CD4-positive, alpha-beta T cell treated with Interleukin-10 for 1 hour (primary cell): Measurements from ENCODE around the gene MROH2A.
"Not testable (repeated sequence)": the region's sequence is repeated elsewhere in the genome, so short reads cannot be mapped to it uniquely, and the experiment has no call there.

Source experiments
- DNase-seq: peaks from one replicate; pipeline ENCODE4 v3.0.0-alpha.2; 2020

Gene MROH2A

DNA sequence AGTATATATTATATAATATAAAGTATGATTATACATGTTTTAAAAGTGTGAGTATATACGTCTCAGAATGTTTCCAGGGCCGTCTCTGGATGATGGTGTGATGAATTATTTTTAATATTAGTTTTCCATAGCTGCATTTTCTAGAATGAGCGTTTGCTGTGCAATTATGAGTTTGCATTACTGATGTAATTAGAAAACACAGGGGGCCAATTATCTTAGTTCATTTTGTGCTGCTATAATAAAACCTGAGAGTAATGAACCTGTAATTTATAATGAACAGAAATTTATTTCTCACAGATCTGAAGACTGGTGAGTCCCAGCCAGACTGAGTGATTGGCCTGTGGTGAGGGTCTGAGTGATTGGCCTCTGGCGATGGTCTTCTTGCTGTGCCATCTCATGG, 80.2 kb downstream of the MROH2A start:
- no peak for DNase-seq

DNA sequence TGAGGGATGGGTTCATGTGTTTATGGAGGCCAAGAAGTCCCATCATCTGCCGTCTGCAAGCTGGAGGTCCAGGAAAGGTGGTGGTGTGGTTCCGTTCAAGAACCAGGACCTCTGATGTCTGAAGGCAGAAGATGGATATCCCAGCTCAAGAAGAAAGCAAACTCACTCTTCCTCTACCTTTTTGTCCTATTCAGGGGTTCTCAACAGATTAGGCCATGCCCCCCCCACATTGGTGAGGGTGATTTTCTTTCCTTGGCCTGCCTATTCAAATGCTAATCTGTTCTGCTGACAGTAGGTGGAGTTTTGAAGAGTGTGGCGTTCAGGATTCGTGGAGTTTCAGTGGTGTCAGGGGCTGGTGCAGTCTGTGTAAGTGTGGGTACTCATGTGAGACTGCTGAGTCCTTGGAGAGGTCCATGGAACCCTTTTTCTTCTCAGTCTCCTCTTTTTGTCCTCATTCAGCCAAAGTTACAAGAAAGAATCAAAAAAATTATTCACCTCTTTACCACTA, 84.2 kb downstream of the MROH2A start:
- no peak for DNase-seq

DNA sequence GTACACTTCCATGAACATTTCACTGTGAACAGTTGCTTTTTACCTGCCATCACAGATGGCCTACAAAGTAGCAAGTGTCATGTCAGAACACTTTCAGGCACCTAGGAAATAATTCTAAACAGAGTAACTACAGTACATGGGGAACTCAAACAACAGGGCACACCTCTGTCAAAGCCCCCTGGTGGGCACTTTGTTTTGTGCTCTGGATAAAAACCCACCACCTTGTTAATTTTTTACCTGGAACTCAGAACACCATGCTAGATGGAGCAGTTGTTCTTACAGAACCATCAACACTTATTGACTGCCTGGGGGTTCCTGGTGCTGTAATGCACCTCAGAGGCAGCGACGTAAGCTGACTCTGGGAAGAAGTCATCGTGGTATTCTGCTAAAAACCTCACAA, 87.7 kb downstream of the MROH2A start:
- no peak for DNase-seq

DNA sequence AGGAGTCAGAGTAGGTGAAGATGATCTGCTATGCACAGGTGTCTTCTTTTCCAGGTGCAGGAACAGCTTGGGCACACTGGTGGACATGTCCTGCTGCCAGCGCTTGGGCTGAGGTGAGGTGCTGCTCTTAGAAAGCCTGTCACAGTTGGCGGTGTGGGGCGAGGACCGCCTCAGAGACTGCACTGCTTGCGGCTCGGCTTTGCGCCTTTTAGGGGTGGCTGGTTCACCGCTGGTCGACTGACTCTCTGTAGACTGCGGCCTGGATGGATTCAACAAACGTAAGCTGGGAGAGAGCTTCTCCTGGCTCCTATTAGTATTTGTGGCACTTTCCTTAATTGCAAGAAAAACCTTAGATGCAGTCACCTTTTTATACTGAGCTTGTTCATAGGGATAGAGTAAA, 88.3 kb downstream of the MROH2A start:
- DNase-seq: no peak

- DNase-seq: peak; percentile 66
Measured at GRCh38 chr2:233867993-233868532, 89.9 kb downstream of the MROH2A start, which contains the start of gene MSL3B. TSS of gene MSL3B (minus strand) at chr2:233868386.

GRCh38 chr2:233871432-233871831, 93.3 kb downstream of the MROH2A start:
- DNase-seq: no peak

- DNase-seq: not testable (repeated sequence)
Measured at GRCh38 chr2:233872125-233872524, 94.0 kb downstream of the MROH2A start.

- DNase-seq: no peak
Measured at GRCh38 chr2:233882353-233882752, 104.2 kb downstream of the MROH2A start.
